Panc1 (cell line): ENCODE results near the gene CDH15. TPM values are rescaled to one million over a fixed set of nuclear protein-coding genes. Genes with fewer than 3 reads are reported as not detected.

Experiments
- ATAC-seq: fragments of 200-7000 bp; cut with Tn5 transposase; 2 replicates; pipeline ENCODE4 v1.9.1; 2020; ENCODE audit warnings: mild to moderate bottlenecking, moderate library complexity
- BruUV-seq: library from RNA; stranded (reverse); fragments of 400-500 nt; replicated peaks from 2 replicates; lab custom pipeline; 2021; lab: Mats Ljungman, UMichigan
- CTCF ChIA-PET: fragments of 300-600 bp; sonication (Branson Sonifier 250); formaldehyde crosslinking; loops from one replicate; lab custom pipeline; 2022; ENCODE audit warnings: antibody characterized with exemption; lab: Charles Lee
- POLR2A ChIA-PET: fragments of 300-600 bp; sonication (Branson Sonifier 250); formaldehyde crosslinking; loops from one replicate; lab custom pipeline; 2022; ENCODE audit warnings: antibody characterized with exemption; lab: Charles Lee
- DNase-seq: peaks from one replicate; pipeline ENCODE4 v3.0.0-alpha.2; 2010; ENCODE audit warnings: low read depth, low spot score
- H3K27ac ChIP-seq: 2 replicates; pipeline ENCODE4 v1.5.1; 2011; ENCODE audit warnings: mild to moderate bottlenecking, low read length, inconsistent platforms
- H3K27me3 ChIP-seq: fragments of 200-500 bp; sonication (Bioruptor generic); 2 replicates; pipeline ENCODE4 v1.6.0; 2014; ENCODE audit warnings: low read length, inconsistent platforms; ENCODE audit not compliant: control insufficient read depth, insufficient read depth
- H3K36me3 ChIP-seq: fragments of 200-500 bp; sonication (Bioruptor generic); 2 replicates; pipeline ENCODE4 v1.5.1; 2014; ENCODE audit warnings: inconsistent platforms, mild to moderate bottlenecking, low read length, moderate library complexity; ENCODE audit not compliant: control insufficient read depth, insufficient read depth
- H3K4me1 ChIP-seq: 2 replicates; pipeline ENCODE4 v1.5.1; 2011; ENCODE audit warnings: inconsistent platforms, mild to moderate bottlenecking, low read length, moderate library complexity; ENCODE audit not compliant: control insufficient read depth, insufficient read depth
- H3K4me3 ChIP-seq, 2 experiments: 2 replicates each; pipeline ENCODE4 v1.5.1; 2011 to 2012; ENCODE audit warnings: low read depth in 2 of 2, low read length in 2 of 2, mild to moderate bottlenecking in 2 of 2, inconsistent platforms in 1 of 2, moderate library complexity in 1 of 2
- H3K9me3 ChIP-seq: fragments of 200-500 bp; sonication (Bioruptor generic); 2 replicates; pipeline ENCODE4 v1.5.1; 2014; ENCODE audit warnings: low read depth, mild to moderate bottlenecking, inconsistent platforms, low read length, moderate library complexity; ENCODE audit not compliant: control insufficient read depth, insufficient read depth
- CTCF ChIP-seq: fragments of 450-650 bp; IDR thresholded peaks from 2 replicates; pipeline ENCODE4 v1.5.1; 2017; ENCODE audit warnings: mild to moderate bottlenecking
- POLR2AphosphoS5 ChIP-seq: IDR thresholded peaks from 2 replicates; pipeline ENCODE4 v1.6.1; 2012; ENCODE audit warnings: mild to moderate bottlenecking, low read depth, low read length, moderate library complexity
- REST ChIP-seq, 2 experiments: IDR thresholded peaks; 2 replicates each; pipeline ENCODE4 v1.6.1; 2011 to 2012; ENCODE audit warnings: low read depth in 2 of 2, control low read depth in 1 of 2, low read length in 1 of 2, mild to moderate bottlenecking in 1 of 2, moderate library complexity in 1 of 2; ENCODE audit not compliant: insufficient read depth in 1 of 2
- SIN3A ChIP-seq: IDR thresholded peaks from 2 replicates; pipeline ENCODE4 v1.6.1; 2012; ENCODE audit warnings: low read depth, mild to moderate bottlenecking, low read length, moderate library complexity, borderline replicate concordance; ENCODE audit not compliant: insufficient read depth
- TCF7L2 ChIP-seq: IDR thresholded peaks from 2 replicates; pipeline ENCODE4 v1.6.1; 2011; ENCODE audit warnings: mild to moderate bottlenecking, low read depth, low read length, inconsistent platforms
- in situ Hi-C: cut with HindIII; loops from 2 replicates; pipeline ENCODE4 v1.10.0; 2016; ENCODE audit warnings: low sequenced_read_pairs, low pct_unique_long_range_greater_than_20kb
- intact Hi-C: fragments of 100-400 bp; cut with micrococcal nuclease; formaldehyde crosslinking; loops from one replicate; pipeline ENCODE4 v1.10.0; 2022; ENCODE audit not compliant: unreplicated experiment
- total RNA-seq: library from RNA; stranded (reverse); gene quantifications from one replicate; pipeline ENCODE4 v1.2.1, GENCODE V29; 2021; ENCODE audit not compliant: unreplicated experiment

The CDH15 gene
- total RNA-seq, 1 experiment from 2014 or later = 0.51 TPM

GRCh38 chr16:89169778-89170177 lies 1.8 kb upstream of the CDH15 start:
- no peaks in the 10 kb centered on the region for H3K36me3 ChIP-seq
- H3K9me3 ChIP-seq = no peaks in the 10 kb centered on the region
- H3K4me3 ChIP-seq = no peak overlapping the region
- TF ChIP-seq REST (IDR thresholded peaks at IDR 0.05; ENCODE audit: insufficient read depth in 1 of 2, low read depth in 2 of 2, low read length in 1 of 2) (no peak), SIN3A (no peak), POLR2AphosphoS5 (no peak), CTCF (no peak), TCF7L2 (no peak)
- intact Hi-C loops (loop anchor here (10.0 kb wide), 1 partner anchor 355 kb away; the partner anchor contains the start of gene APRT), in situ Hi-C loops (no loop called here)
- DNase-seq = no peak
- ChIA-PET POLR2A (no interaction called here), CTCF (no interaction called here)
- no peaks in the 10 kb centered on the region for H3K27me3 ChIP-seq
- H3K27ac ChIP-seq = no peak overlapping the region
- ATAC-seq = no peak
- BruUV-seq = no TSS peak
- H3K4me1 ChIP-seq = peaks cover 6% of the 10 kb centered on the region; the same call in 1 of the 2 replicates

- BruUV-seq = no TSS peak
- no peaks in the 10 kb centered on the region for H3K9me3 ChIP-seq
- in situ Hi-C loops (no loop called here), intact Hi-C loops (no loop called here)
- TF ChIP-seq REST (IDR thresholded peaks at IDR 0.05; ENCODE audit: insufficient read depth in 1 of 2, low read depth in 2 of 2, low read length in 1 of 2) (no peak), POLR2AphosphoS5 (no peak), TCF7L2 (no peak), SIN3A (no peak), CTCF (no peak; the same call in 1 of the 2 replicates)
- peaks cover 6% of the 10 kb centered on the region; the same call in 1 of the 2 replicates for H3K4me1 ChIP-seq
- CTCF ChIA-PET = interaction anchor here (0.9 kb wide), 1 partner anchor 22 kb away, joined by 6 read pairs; no protein-coding TSS in a partner anchor
- no peaks in the 10 kb centered on the region for H3K36me3 ChIP-seq
- H3K27me3 ChIP-seq = no peaks in the 10 kb centered on the region
- peak; percentile 1; the same call in 1 of the 2 replicates for ATAC-seq
- H3K4me3 ChIP-seq = peak overlapping the region; percentile 15 to 50
- DNase-seq = no peak
- POLR2A ChIA-PET = no interaction called here
- no peak overlapping the region for H3K27ac ChIP-seq
Measured at GRCh38 chr16:89170346-89171215, 967 bp upstream of the CDH15 start.
